Measurements from ENCODE around the gene RHBDF2. TPM values are rescaled to one million over a fixed set of nuclear protein-coding genes. Genes with fewer than 3 reads are reported as not detected.
A peak's percentile ranks its signal among the peaks of the same experiment; 100 is the strongest.

Gene RHBDF2
- total RNA-seq, 4 donors from 2014 or later, result 3.8 to 26.1 (median 8.4) TPM

GRCh38 chr17:76490112-76490710, 11.0 kb downstream of the RHBDF2 start:
- intact Hi-C loops (cut with DNase I; ENCODE audit: low total_unique reads), result no loop called here

GRCh38 chr17:76487451-76488192, 13.6 kb downstream of the RHBDF2 start:
- H3K27me3 ChIP-seq, result no peaks in the 10 kb centered on the region
- no peaks in the 10 kb centered on the region for H3K9me3 ChIP-seq
- no peaks in the 10 kb centered on the region for H3K4me1 ChIP-seq
- no peak for TF ChIP-seq CTCF (IDR thresholded peaks at IDR 0.05)
- no peak for TF ChIP-seq POLR2A (IDR thresholded peaks at IDR 0.05)
- H3K36me3 ChIP-seq, result no peaks in the 10 kb centered on the region
- H3K27ac ChIP-seq, result no peak overlapping the region
- DNase-seq, result no peak
- intact Hi-C loops (cut with DNase I; ENCODE audit: low total_unique reads), result no loop called here
- H3K4me3 ChIP-seq, result no peak overlapping the region

More at GRCh38 chr17:76490112-76490710, 11.0 kb downstream of the RHBDF2 start:
- H3K4me3 ChIP-seq, result no peak overlapping the region
- TF ChIP-seq CTCF (IDR thresholded peaks at IDR 0.05), result no peak
- no peak for TF ChIP-seq POLR2A (IDR thresholded peaks at IDR 0.05)
- DNase-seq, result no peak
- no peak overlapping the region for H3K27ac ChIP-seq
- H3K27me3 ChIP-seq, result no peaks in the 10 kb centered on the region
- no peaks in the 10 kb centered on the region for H3K4me1 ChIP-seq
- H3K9me3 ChIP-seq, result no peaks in the 10 kb centered on the region
- no peaks in the 10 kb centered on the region for H3K36me3 ChIP-seq

- Histone ChIP-seq H3K4me3 (no peak overlapping the region), H3K9me3 (no peaks in the 10 kb centered on the region), H3K27me3 (no peaks in the 10 kb centered on the region), H3K36me3 (no peaks in the 10 kb centered on the region), H3K27ac (peak overlapping the region in 1 of 2 donors; percentile 21), H3K4me1 (no peaks in the 10 kb centered on the region)
- TF ChIP-seq CTCF (IDR thresholded peaks at IDR 0.05) (no peak), POLR2A (IDR thresholded peaks at IDR 0.05) (no peak)
- intact Hi-C loops (cut with DNase I; ENCODE audit: low total_unique reads), result no loop called here
- no peak for DNase-seq
Observed at GRCh38 chr17:76485569-76485968, 15.7 kb downstream of the RHBDF2 start.

GRCh38 chr17:76484228-76484725, 16.9 kb downstream of the RHBDF2 start:
- no peaks in the 10 kb centered on the region for H3K36me3 ChIP-seq
- H3K4me1 ChIP-seq, result no peaks in the 10 kb centered on the region
- TF ChIP-seq CTCF (IDR thresholded peaks at IDR 0.05) (no peak), POLR2A (IDR thresholded peaks at IDR 0.05) (no peak)
- H3K27me3 ChIP-seq, result no peaks in the 10 kb centered on the region
- no peak for DNase-seq
- no peak overlapping the region for H3K4me3 ChIP-seq
- no peaks in the 10 kb centered on the region for H3K9me3 ChIP-seq
- no peak overlapping the region for H3K27ac ChIP-seq
- intact Hi-C loops (cut with DNase I; ENCODE audit: low total_unique reads), result no loop called here

GRCh38 chr17:76481071-76481655, 20.1 kb downstream of the RHBDF2 start:
- no peak for DNase-seq
- TF ChIP-seq CTCF (IDR thresholded peaks at IDR 0.05) (no peak), POLR2A (IDR thresholded peaks at IDR 0.05) (no peak)
- intact Hi-C loops (cut with DNase I; ENCODE audit: low total_unique reads), result no loop called here
- Histone ChIP-seq H3K36me3 (no peaks in the 10 kb centered on the region), H3K27ac (no peak overlapping the region), H3K4me1 (no peaks in the 10 kb centered on the region), H3K27me3 (no peaks in the 10 kb centered on the region), H3K9me3 (no peaks in the 10 kb centered on the region), H3K4me3 (no peak overlapping the region)

Measured in uterus (tissue), 4 donors.